K562 (cell line): Measurements from ENCODE around the gene PHF21A. TPM values are rescaled to one million over a fixed set of nuclear protein-coding genes. Genes with fewer than 3 reads are reported as not detected.
A peak's percentile ranks its signal among the peaks of the same experiment; 100 is the strongest.

Experiments
- ATAC-seq: fragments of 200-7000 bp; cut with Tn5 transposase; 3 replicates; pipeline ENCODE4 v1.9.1; 2020; ENCODE audit warnings: moderate library complexity
- BruUV-seq: library from RNA; stranded (reverse); fragments of 400-500 nt; replicated peaks from 2 replicates; lab custom pipeline; 2021; lab: Mats Ljungman, UMichigan
- CTCF ChIA-PET: fragments of 300-600 bp; formaldehyde crosslinking; extraction: SDS; loops from one replicate; lab custom pipeline; 2021; ENCODE audit warnings: low intra/inter-chr PET ratio; lab: Yijun Ruan, JAX
- POLR2A ChIA-PET: fragments of 300-600, 350-650 bp; sonication (Branson Sonifier 250); formaldehyde crosslinking; extraction: SDS; loops from one replicate; lab custom pipeline; 2021; ENCODE audit warnings: antibody characterized with exemption, inconsistent platforms; lab: Yijun Ruan, JAX
- DNase-seq, 4 experiments: peaks; one replicate each; pipeline versions ENCODE4 v3.0.0 to v3.0.0-alpha.2; 2011 to 2018; ENCODE audit warnings: low spot score in 3 of 4, mixed read lengths in 3 of 4; ENCODE audit errors: extremely low read depth in 1 of 4
- FAIRE-seq: peaks from 2 replicates; lab custom pipeline; 2011; peaks lifted over from hg19 to GRCh38; lab: Jason Lieb, UNC
- H2AFZ ChIP-seq: 2 replicates; pipeline ENCODE4 v1.6.0; 2011; ENCODE audit warnings: low read depth, low read length, control low read depth, inconsistent platforms
- H3K27ac ChIP-seq: fragments of 200-600 bp; 3 replicates; pipeline ENCODE4 v1.8.0; 2011; ENCODE audit warnings: low read depth, mild to moderate bottlenecking, control low read depth, inconsistent platforms, low read length, moderate library complexity, mixed read lengths; ENCODE audit errors: extremely low read depth
- H3K27me3 ChIP-seq, 2 experiments: fragments of 300-600 bp in 1 of 2; 2 replicates in 1 of 2; 3 replicates in 1 of 2; pipeline versions ENCODE4 v1.6.0 to v1.8.0; 2011; ENCODE audit warnings: inconsistent platforms in 2 of 2, low read length in 2 of 2, mild to moderate bottlenecking in 1 of 2, mixed read lengths in 1 of 2, moderate library complexity in 1 of 2; ENCODE audit not compliant: control insufficient read depth in 2 of 2, insufficient read depth in 2 of 2
- H3K36me3 ChIP-seq: fragments of 300-600 bp; 3 replicates; pipeline ENCODE4 v1.8.0; 2011; ENCODE audit warnings: mild to moderate bottlenecking, low read length, inconsistent platforms; ENCODE audit not compliant: control insufficient read depth, insufficient read depth
- H3K4me1 ChIP-seq, 2 experiments: fragments of 200-600 bp in 1 of 2; replicated peaks in 1 of 2; 2 replicates in 1 of 2; 3 replicates in 1 of 2; pipeline versions ENCODE4 v1.5.1 to v1.8.0; 2011; ENCODE audit warnings: inconsistent platforms in 2 of 2, low read length in 2 of 2, mild to moderate bottlenecking in 1 of 2, mixed read lengths in 1 of 2, moderate library complexity in 1 of 2; ENCODE audit not compliant: control insufficient read depth in 2 of 2, insufficient read depth in 2 of 2
- H3K4me2 ChIP-seq: 2 replicates; pipeline ENCODE4 v1.6.1; 2011; ENCODE audit warnings: low read length, control low read depth, inconsistent platforms, mixed read lengths; ENCODE audit not compliant: insufficient read depth
- H3K4me3 ChIP-seq: fragments of 200-600 bp; sonication (generic), shearing (Covaris generic); 2 replicates; pipeline ENCODE4 v1.5.1; 2016; ENCODE audit warnings: control low read depth, inconsistent platforms
- H3K79me2 ChIP-seq: fragments of 200-600 bp; 3 replicates; pipeline ENCODE4 v1.8.0; 2011; ENCODE audit warnings: low read length, inconsistent platforms; ENCODE audit not compliant: control insufficient read depth, insufficient read depth
- H3K9ac ChIP-seq, 2 experiments: 2 replicates each; pipeline versions ENCODE4 v1.6.0 to v1.6.1; 2011; ENCODE audit warnings: low read depth in 2 of 2, low read length in 2 of 2, control low read depth in 1 of 2, inconsistent platforms in 1 of 2, mild to moderate bottlenecking in 1 of 2, mixed read lengths in 1 of 2; ENCODE audit not compliant: insufficient read depth in 1 of 2
- H3K9me1 ChIP-seq: one replicate; pipeline ENCODE4 v1.6.0; 2011; ENCODE audit warnings: inconsistent platforms, mild to moderate bottlenecking, low read length, moderate library complexity; ENCODE audit not compliant: control insufficient read depth, insufficient read depth
- H3K9me3 ChIP-seq: replicated peaks from 2 replicates; pipeline ENCODE4 v1.5.1; 2011; ENCODE audit warnings: low read depth, low read length, inconsistent platforms; ENCODE audit not compliant: control insufficient read depth, insufficient read depth
- H4K20me1 ChIP-seq: replicated peaks from 2 replicates; pipeline ENCODE4 v1.6.1; 2011; ENCODE audit warnings: low read length, inconsistent platforms, mixed read lengths; ENCODE audit not compliant: control insufficient read depth, insufficient read depth
- C11orf30 ChIP-seq: fragments of 450-650 bp; IDR thresholded peaks from 2 replicates; pipeline ENCODE4 v1.6.1; 2016; ENCODE audit warnings: low read depth, mild to moderate bottlenecking
- CSDE1 ChIP-seq, 2 experiments: fragments of 450-650 bp; IDR thresholded peaks; 2 replicates each; pipeline ENCODE4 v1.6.1; 2016; ENCODE audit warnings: mild to moderate bottlenecking in 1 of 2
- FOXA1 ChIP-seq: fragments of 450-650 bp; IDR thresholded peaks from 2 replicates; pipeline ENCODE4 v1.6.1; 2016; ENCODE audit warnings: mild to moderate bottlenecking, borderline replicate concordance
- MTA2 ChIP-seq: fragments of 450-650 bp; IDR thresholded peaks from 2 replicates; pipeline ENCODE4 v1.6.1; 2016; ENCODE audit warnings: low read depth
- RAD21 ChIP-seq, 2 experiments: fragments of 250-450 bp in 1 of 2; fragments of 450-650 bp in 1 of 2; sonication (Bioruptor Pico) in 1 of 2; formaldehyde crosslinking in 1 of 2; IDR thresholded peaks in 1 of 2; conservative IDR thresholded peaks in 1 of 2; 2 replicates each; pipeline versions ENCODE4 v1.4.0 to v1.8.0; 2020 to 2022; ENCODE audit warnings: mild to moderate bottlenecking in 2 of 2, moderate library complexity in 1 of 2
- RFX7 ChIP-seq: fragments of 250-450 bp; sonication (Bioruptor Pico); IDR thresholded peaks from 2 replicates; pipeline ENCODE4 v1.5.1; 2021; ENCODE audit warnings: mild to moderate bottlenecking
- THRAP3 ChIP-seq: fragments of 450-650 bp; IDR thresholded peaks from 2 replicates; pipeline ENCODE4 v1.6.1; 2016; ENCODE audit warnings: mild to moderate bottlenecking, inconsistent platforms, borderline replicate concordance
- ZNF165 ChIP-seq: fragments of 250-450 bp; sonication (Bioruptor Pico); IDR thresholded peaks from 2 replicates; pipeline ENCODE4 v1.4.0; 2020; ENCODE audit warnings: borderline replicate concordance
- ZNF316 ChIP-seq: fragments of 450-650 bp; IDR thresholded peaks from 2 replicates; pipeline ENCODE4 v1.6.1; 2016
- ZNF408 ChIP-seq: fragments of 250-450 bp; sonication (Bioruptor Pico); IDR thresholded peaks from 2 replicates; pipeline ENCODE4 v1.4.0; 2020; ENCODE audit warnings: low read depth, mild to moderate bottlenecking, moderate library complexity
- ZNF644 ChIP-seq: fragments of 200-800 bp; sonication (Bioruptor generic); IDR thresholded peaks from 2 replicates; pipeline ENCODE4 v1.6.1; 2016; ENCODE audit warnings: low read depth, missing genetic modification characterization, missing compliant biosample characterization
- ZNF764 ChIP-seq: fragments of 250-450 bp; sonication (Bioruptor Pico); IDR thresholded peaks from 2 replicates; pipeline ENCODE4 v1.4.0; 2020; ENCODE audit warnings: low read depth, mild to moderate bottlenecking, moderate library complexity
- ZNF77 ChIP-seq: fragments of 250-450 bp; sonication (Bioruptor Pico); IDR thresholded peaks from 2 replicates; pipeline ENCODE4 v1.5.0; 2020
- WGBS: fragments of 100-300 bp; shearing (Covaris generic); methylation state at CpG from one replicate; pipeline ENCODE4 v1.1.6; 2016; ENCODE audit warnings: low coverage, mixed read lengths; ENCODE audit not compliant: insufficient coverage; ENCODE audit errors: missing lambda C conversion rate; 5-methylcytosine and 5-hydroxymethylcytosine counted together
- in situ Hi-C: fragments of 300-500 bp; cut with MboI; formaldehyde crosslinking; loops from 4 replicates; pipeline ENCODE4 v1.15.0; 2018; ENCODE audit warnings: inconsistent platforms, mixed read lengths
- intact Hi-C: fragments of 100-400 bp; cut with micrococcal nuclease; formaldehyde crosslinking; loops from 2 replicates; pipeline ENCODE4 v1.14.2; 2022
- polyA plus RNA-seq, 8 experiments: library from polyadenylated mRNA; depleted of rRNA in 4 of 8; stranded (reverse) in 5 of 8; unstranded in 3 of 8; fragments of >200 nt; fragmentation: Nextera tagmentation in 2 of 8; fragmentation: Illumina TruSeq in 1 of 8; extraction: Ambion mirVana in 2 of 8; extraction: Trizol in 1 of 8; gene quantifications; 2 replicates each; pipeline versions ENCODE4 v1.2.1 to v1.2.3, GENCODE V29; 2011 to 2014; ENCODE audit warnings: inconsistent platforms in 1 of 8, missing spikeins in 1 of 8
- total RNA-seq, 7 experiments: library from RNA; depleted of rRNA in 6 of 7; stranded (reverse); fragments of >200 nt in 6 of 7; fragmentation: Illumina TruSeq in 2 of 7; extraction: Trizol in 2 of 7; gene quantifications; 2 replicates each; pipeline versions ENCODE4 v1.2.1 to v1.2.3, GENCODE V29; 2011 to 2021; ENCODE audit warnings: low replicate concordance in 1 of 7

The PHF21A gene
- total and polyA plus RNA-seq, 9 of the 15 experiments (the other 6 are each of a cell fraction or from before 2014, with no cell fraction given): 1.5 to 32.4 (median 10.7) TPM

DNA sequence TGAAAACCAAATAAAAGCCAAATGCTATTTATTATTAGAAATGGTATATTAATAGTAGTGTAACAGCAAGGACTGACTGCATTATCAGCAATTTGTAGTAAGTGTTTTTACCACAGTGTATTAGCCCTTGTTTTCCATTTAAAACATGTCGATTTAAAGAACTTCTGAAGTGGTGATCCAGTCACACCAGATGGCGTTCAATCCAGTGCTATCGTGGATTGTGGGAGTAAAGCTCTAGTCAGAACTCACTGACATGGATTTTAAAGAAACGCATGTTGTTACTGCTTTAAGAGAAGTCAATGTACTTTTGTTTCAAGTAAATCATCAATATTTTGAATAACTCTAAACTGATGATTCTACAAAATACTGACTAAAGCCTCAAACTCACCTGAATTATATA, 147.7 kb downstream of the PHF21A start:
- CTCF ChIA-PET: no interaction called here

GRCh38 chr11:45968901-45969300, 152.4 kb downstream of the PHF21A start:
- Histone ChIP-seq H3K4me2 (no peak overlapping the region), H3K27ac (no peak overlapping the region), H3K9me3 (no peaks in the 10 kb centered on the region), H2AFZ (no peak overlapping the region), H3K9ac (no peak overlapping the region), H3K4me3 (no peak overlapping the region), H3K4me1 (peaks cover 3 to 6% of the 10 kb centered on the region in 2 experiments; a peak in 3 of 5 replicates), H3K79me2 (no peaks in the 10 kb centered on the region), H3K27me3 (no peaks in the 10 kb centered on the region), H4K20me1 (no peaks in the 10 kb centered on the region), H3K9me1 (no peaks in the 10 kb centered on the region), H3K36me3 (peaks cover 44% of the 10 kb centered on the region; the same call in 2 of the 3 replicates)
- FAIRE-seq (no peak), ATAC-seq (no peak), DNase-seq (no peak)
- TF ChIP-seq ZNF644 (tag) (no peak), ZNF408 (CRISPR knock-in tag) (no peak), CSDE1 (IDR thresholded peaks at IDR 0.05) (no peak), ZNF165 (CRISPR knock-in tag) (no peak), ZNF77 (CRISPR knock-in tag) (no peak), FOXA1 (no peak), MTA2 (no peak), RFX7 (CRISPR knock-in tag) (no peak), THRAP3 (no peak)
- POLR2A ChIA-PET: no interaction called here
- no CpG with 5 or more reads among the region's 2 CpGs for WGBS
- BruUV-seq: no TSS peak
- intact Hi-C loops (no loop called here), in situ Hi-C loops (no loop called here)
- CTCF ChIA-PET: interaction anchor here (0.6 kb wide), 1 partner anchor 97 kb away, joined by 4 read pairs; no protein-coding TSS in a partner anchor

More for the DNA sequence above, 147.7 kb downstream of the PHF21A start:
- H4K20me1 ChIP-seq: no peaks in the 10 kb centered on the region
- no peaks in the 10 kb centered on the region for H3K79me2 ChIP-seq
- no peak overlapping the region for H2AFZ ChIP-seq
- 69% methylated on average over 4 of the region's 4 CpGs for WGBS
- H3K4me3 ChIP-seq: no peak overlapping the region
- TF ChIP-seq RAD21 (CRISPR knock-in tag; conservative IDR thresholded peaks at IDR 0.05 in 1 of 2, IDR thresholded peaks at IDR 0.05 in 1 of 2) (peak in 1 of 2 experiments; percentile 36; a peak in 2 of 4 replicates), ZNF764 (no peak), ZNF316 (peak; percentile 64), C11orf30 (peak; percentile 36)
- TF ChIP-seq, all 486 proteins: peak for 3
- Histone ChIP-seq H3K27ac (no peak overlapping the region), H3K9me3 (no peaks in the 10 kb centered on the region), H3K27me3 (no peaks in the 10 kb centered on the region), H3K9ac (no peak overlapping the region), H3K4me2 (no peak overlapping the region), H3K36me3 (peaks cover 30% of the 10 kb centered on the region; the same call in 2 of the 3 replicates), H3K4me1 (peaks cover 0 to 3% of the 10 kb centered on the region in 2 experiments; a peak in 3 of 5 replicates), H3K9me1 (no peaks in the 10 kb centered on the region)
- ATAC-seq (no peak), DNase-seq (no peak), FAIRE-seq (no peak)
- POLR2A ChIA-PET: interaction anchor here (1.6 kb wide), 1 partner anchor 10 kb away, joined by 4 read pairs; no protein-coding TSS in a partner anchor
- intact Hi-C loops (no loop called here), in situ Hi-C loops (loop anchor here (5.0 kb wide), 1 partner anchor 34 kb away; no protein-coding TSS in a partner anchor)
- no TSS peak for BruUV-seq
